AG09309 (cell line): ENCODE measurements around the gene VAV3.

Source experiments
- DNase-seq: peaks from one replicate; pipeline ENCODE4 v3.0.0-alpha.2; 2010; ENCODE audit warnings: low read depth
- H3K4me3 ChIP-seq: 2 replicates; pipeline ENCODE4 v1.5.1; 2011; ENCODE audit warnings: mild to moderate bottlenecking, low read depth, low read length, moderate library complexity; ENCODE audit not compliant: control insufficient read depth
- TF ChIP-seq, protein P1 (sequence below): IDR thresholded peaks from 2 replicates; pipeline ENCODE4 v1.5.1; 2011; ENCODE audit warnings: mild to moderate bottlenecking, low read depth, low read length, inconsistent platforms; ENCODE audit not compliant: insufficient read depth, control insufficient read depth; ENCODE audit errors: missing control alignments

Gene VAV3

DNA sequence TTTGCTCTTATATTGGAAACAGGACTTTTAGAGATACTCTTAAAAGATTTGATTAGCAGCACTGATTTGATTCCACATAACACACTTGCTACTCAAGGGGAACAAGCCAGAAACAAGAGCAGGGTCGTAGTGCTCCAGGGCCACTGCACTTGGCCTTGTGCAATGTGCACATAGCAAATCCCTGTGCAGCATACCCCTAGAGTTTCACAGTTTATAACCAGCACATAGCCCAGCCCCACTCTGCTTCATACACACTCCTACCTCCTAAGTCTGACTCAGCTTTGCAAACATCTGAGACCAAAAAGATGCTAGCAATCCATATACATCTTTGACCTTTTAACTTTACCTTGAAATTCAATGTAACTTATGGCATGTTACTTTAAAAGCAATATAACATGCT is 157.6 kb downstream of the VAV3 start:
- no peak for DNase-seq
- TF ChIP-seq, protein P1, sequence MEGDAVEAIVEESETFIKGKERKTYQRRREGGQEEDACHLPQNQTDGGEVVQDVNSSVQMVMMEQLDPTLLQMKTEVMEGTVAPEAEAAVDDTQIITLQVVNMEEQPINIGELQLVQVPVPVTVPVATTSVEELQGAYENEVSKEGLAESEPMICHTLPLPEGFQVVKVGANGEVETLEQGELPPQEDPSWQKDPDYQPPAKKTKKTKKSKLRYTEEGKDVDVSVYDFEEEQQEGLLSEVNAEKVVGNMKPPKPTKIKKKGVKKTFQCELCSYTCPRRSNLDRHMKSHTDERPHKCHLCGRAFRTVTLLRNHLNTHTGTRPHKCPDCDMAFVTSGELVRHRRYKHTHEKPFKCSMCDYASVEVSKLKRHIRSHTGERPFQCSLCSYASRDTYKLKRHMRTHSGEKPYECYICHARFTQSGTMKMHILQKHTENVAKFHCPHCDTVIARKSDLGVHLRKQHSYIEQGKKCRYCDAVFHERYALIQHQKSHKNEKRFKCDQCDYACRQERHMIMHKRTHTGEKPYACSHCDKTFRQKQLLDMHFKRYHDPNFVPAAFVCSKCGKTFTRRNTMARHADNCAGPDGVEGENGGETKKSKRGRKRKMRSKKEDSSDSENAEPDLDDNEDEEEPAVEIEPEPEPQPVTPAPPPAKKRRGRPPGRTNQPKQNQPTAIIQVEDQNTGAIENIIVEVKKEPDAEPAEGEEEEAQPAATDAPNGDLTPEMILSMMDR, result no peak
- H3K4me3 ChIP-seq, result no peak overlapping the region

DNA sequence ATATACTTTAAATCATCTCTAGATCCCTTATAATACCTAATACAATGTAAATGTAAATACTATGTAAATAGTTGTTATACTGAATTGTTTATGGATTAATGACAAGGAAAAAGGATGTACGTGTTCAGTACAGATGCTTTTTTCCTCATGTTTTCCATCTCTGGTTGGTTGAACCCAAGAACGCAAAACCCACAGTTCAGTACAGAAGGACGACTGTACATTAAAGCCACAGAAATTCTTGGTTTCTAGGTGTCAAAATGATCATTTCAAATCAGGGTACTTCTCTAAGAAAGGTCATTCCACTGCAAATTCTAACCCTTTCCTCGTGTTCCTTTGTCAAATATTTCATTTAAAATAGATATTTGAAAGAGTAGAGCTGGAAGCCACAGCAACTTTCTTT is 158.1 kb downstream of the VAV3 start:
- TF ChIP-seq, protein P1, result no peak
- no peak overlapping the region for H3K4me3 ChIP-seq
- DNase-seq, result no peak

DNA sequence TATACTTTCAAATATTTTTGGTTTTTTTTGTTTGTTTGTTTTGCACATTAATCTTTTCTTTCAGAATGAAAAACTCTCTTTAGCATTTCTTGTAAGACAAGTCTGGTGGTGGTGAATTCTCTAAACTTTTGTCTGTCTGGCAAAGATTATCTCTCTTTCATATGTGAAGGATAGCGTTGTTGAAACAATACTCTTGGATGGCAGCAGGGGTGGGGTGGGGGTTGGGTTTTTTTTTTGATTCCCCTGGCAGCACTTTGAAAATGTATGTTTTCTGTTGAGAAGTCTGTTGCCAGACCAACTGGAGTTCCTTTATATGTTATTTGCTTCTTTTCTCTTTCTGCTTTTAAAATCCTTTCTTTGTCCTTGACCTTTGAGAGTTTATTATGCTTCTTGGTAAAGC is 160.2 kb downstream of the VAV3 start:
- H3K4me3 ChIP-seq, result no peak overlapping the region
- TF ChIP-seq, protein P1, result no peak
- no peak for DNase-seq

DNA sequence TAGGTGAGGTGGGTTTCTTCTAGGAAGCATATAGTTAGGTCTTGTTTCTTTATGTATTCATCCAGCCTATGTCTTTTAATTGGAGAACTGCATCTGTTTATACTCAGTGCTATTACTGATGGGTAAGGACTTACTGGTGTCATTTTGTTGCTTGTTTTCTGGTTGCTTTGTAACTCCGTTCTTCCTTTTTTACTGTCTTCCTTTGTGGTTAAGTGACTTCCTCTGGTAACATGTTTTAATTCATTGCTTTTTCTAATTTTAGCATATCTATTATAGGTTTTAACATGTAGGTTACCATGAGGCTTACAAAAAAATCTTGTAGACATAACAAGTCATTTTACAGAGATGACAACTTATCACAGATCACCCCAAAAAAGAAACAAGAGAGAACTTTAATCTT is 160.8 kb downstream of the VAV3 start:
- DNase-seq, result no peak
- no peak overlapping the region for H3K4me3 ChIP-seq
- TF ChIP-seq, protein P1, result no peak

DNA sequence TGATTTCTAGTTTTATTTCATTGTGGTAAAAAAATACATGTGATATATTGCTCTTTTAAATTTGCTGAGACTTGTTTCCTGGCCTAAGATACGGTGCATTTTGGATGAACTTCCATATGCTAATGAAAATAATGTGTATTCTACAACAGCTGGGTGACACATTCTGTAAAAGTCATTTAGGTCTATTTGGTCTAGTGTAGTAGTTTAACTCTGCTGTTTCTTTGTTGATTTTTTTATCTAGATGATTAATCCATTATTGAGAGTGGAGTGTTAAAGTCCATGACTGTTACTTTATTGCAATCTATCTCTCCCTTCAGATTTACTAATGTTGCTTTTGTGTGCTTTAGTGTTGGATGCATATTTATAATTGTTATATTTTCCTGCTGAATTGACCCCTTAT is 161.4 kb downstream of the VAV3 start:
- H3K4me3 ChIP-seq, result no peak overlapping the region
- no peak for DNase-seq
- TF ChIP-seq, protein P1, result no peak

DNA sequence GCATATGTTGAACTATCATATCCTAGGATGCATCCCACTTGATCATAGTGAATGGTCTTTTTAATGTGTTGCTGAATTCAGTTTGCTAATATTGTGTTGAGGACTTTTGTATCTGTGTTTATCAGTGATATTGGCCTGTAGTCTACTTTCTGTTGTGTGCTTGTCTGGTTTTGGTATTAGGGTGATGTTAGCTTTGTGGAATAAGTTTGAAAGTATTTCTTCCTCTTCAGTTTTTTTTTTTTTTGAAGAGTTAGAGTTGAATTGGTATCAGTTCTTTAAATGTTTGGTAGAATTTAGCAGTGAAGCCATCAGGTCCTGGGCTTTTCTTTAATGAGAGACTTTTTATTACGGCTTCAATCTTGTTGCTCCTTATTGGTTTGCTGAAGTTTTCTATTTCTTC is 162.3 kb downstream of the VAV3 start:
- TF ChIP-seq, protein P1, result no peak
- DNase-seq, result no peak
- no peak overlapping the region for H3K4me3 ChIP-seq

DNA sequence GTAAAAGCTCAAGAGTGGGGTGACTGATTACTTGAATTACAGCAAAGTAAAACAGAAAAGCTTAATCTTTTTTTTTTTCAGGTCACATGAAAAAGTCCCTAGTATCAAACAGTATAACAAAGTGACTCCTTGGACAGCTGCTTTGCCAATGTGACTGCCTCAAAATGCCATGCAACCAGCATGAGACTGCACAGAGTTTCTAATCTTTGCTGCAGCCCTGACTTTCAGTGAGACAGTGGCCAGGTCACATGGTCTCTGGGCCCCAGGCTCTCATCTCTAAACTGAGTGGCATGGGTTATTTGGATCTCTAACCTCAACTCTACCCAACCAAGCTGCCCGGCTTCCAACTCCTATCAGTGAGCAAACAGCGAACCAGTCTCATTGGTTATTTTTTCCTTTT is 169.0 kb downstream of the VAV3 start:
- H3K4me3 ChIP-seq, result no peak overlapping the region
- DNase-seq, result no peak
- TF ChIP-seq, protein P1, result no peak
